Gastroesophageal sphincter (tissue), 3 donors: ENCODE results near the gene DENND6B.

Experiments
- EP300 ChIP-seq: sonication (generic); formaldehyde crosslinking; IDR thresholded peaks from one replicate; pipeline ENCODE4 v1.6.1; 2017; ENCODE audit warnings: antibody characterized with exemption, mild to moderate bottlenecking
- POLR2A ChIP-seq, 2 donors: fragments of 450-650 bp; IDR thresholded peaks; one replicate each; pipeline ENCODE4 v1.6.1; 2017; ENCODE audit warnings: antibody characterized with exemption in 2 of 2, mild to moderate bottlenecking in 2 of 2, moderate library complexity in 1 of 2
- TF ChIP-seq, protein P1 (sequence below), 4 experiments: fragments of 200-600 bp in 2 of 4; fragments of 450-650 bp in 2 of 4; sonication (generic) in 1 of 4; IDR thresholded peaks; one replicate each; pipeline ENCODE4 v1.5.1; 2017 to 2019; ENCODE audit warnings: antibody characterized with exemption in 4 of 4, mild to moderate bottlenecking in 2 of 4, moderate library complexity in 2 of 4

- TF ChIP-seq POLR2A (IDR thresholded peaks at IDR 0.05) (no peak), EP300 (no peak)
- TF ChIP-seq, protein P1, sequence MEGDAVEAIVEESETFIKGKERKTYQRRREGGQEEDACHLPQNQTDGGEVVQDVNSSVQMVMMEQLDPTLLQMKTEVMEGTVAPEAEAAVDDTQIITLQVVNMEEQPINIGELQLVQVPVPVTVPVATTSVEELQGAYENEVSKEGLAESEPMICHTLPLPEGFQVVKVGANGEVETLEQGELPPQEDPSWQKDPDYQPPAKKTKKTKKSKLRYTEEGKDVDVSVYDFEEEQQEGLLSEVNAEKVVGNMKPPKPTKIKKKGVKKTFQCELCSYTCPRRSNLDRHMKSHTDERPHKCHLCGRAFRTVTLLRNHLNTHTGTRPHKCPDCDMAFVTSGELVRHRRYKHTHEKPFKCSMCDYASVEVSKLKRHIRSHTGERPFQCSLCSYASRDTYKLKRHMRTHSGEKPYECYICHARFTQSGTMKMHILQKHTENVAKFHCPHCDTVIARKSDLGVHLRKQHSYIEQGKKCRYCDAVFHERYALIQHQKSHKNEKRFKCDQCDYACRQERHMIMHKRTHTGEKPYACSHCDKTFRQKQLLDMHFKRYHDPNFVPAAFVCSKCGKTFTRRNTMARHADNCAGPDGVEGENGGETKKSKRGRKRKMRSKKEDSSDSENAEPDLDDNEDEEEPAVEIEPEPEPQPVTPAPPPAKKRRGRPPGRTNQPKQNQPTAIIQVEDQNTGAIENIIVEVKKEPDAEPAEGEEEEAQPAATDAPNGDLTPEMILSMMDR (IDR thresholded peaks at IDR 0.05): no peak
These were observed 47.7 kb downstream of the DENND6B start for GRCh38 chr22:50278956-50279619.
